ENCODE data around the gene ZNF780B. TPM values are rescaled to one million over a fixed set of nuclear protein-coding genes. Genes with fewer than 3 reads are reported as not detected.
"Not testable (repeated sequence)": the region's sequence is repeated elsewhere in the genome, so short reads cannot be mapped to it uniquely, and the experiment has no call there.

Gene ZNF780B
- total and polyA plus RNA-seq, 2 experiments from 2014 or later = 10.3 to 46.7 TPM

DNA sequence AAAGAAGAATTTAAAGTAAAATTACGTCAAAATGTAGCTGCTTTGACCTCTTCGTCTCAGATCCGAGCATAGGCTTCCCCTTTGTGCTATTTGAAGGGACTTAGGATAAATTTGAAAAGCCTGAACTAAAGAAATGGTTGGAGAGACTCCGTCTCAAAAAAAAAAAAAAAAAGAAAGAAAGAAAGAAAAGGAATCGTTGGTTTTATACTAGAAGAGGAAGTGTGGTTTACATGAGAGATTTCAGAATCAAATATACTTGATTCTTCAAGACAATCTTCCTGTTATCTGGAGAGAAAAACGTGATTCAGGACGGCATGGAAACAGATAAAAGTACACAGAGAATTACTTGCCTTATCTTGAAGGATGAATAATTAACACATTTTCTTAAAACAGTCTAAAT, 474 bp upstream of the ZNF780B start:
- H3K27ac ChIP-seq = peak overlapping the region; percentile 35
- H3K9me3 ChIP-seq (ENCODE audit: low read depth) = no peaks in the 10 kb centered on the region
- no peaks in the 10 kb centered on the region for H3K36me3 ChIP-seq
- DNase-seq (ENCODE audit: low read depth in 1 of 2, low spot score in 1 of 2) = peak in 1 of 2 donors; percentile 0
- peak overlapping the region; percentile 50 for H3K4me3 ChIP-seq
- no peaks in the 10 kb centered on the region for H3K27me3 ChIP-seq
- TF ChIP-seq, protein P1, sequence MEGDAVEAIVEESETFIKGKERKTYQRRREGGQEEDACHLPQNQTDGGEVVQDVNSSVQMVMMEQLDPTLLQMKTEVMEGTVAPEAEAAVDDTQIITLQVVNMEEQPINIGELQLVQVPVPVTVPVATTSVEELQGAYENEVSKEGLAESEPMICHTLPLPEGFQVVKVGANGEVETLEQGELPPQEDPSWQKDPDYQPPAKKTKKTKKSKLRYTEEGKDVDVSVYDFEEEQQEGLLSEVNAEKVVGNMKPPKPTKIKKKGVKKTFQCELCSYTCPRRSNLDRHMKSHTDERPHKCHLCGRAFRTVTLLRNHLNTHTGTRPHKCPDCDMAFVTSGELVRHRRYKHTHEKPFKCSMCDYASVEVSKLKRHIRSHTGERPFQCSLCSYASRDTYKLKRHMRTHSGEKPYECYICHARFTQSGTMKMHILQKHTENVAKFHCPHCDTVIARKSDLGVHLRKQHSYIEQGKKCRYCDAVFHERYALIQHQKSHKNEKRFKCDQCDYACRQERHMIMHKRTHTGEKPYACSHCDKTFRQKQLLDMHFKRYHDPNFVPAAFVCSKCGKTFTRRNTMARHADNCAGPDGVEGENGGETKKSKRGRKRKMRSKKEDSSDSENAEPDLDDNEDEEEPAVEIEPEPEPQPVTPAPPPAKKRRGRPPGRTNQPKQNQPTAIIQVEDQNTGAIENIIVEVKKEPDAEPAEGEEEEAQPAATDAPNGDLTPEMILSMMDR (IDR thresholded peaks at IDR 0.05; ENCODE audit: low read depth, low read length) = no peak
- peaks cover 8% of the 10 kb centered on the region for H3K4me1 ChIP-seq (ENCODE audit: low read depth)

DNA sequence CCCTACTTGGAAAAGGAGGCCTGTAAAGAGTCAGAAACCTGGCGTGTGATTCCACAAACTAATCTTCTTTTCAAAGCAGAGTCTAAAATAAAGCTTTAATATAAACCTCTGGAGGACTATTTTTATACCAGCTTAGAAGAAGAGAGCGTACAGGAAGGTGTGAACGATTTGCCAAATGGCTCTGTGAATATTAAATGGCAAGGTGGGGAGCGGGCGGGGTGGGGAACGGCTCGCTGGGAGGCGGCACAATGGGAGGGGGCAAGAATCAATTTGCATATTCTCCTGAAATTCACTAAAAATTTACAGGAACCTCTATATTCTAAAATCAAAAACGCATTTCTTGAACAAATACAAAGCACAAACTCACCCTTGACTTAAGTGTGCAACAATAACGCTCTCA, 982 bp downstream of the ZNF780B start:
- Histone ChIP-seq H3K27ac (peak overlapping the region; percentile 35), H3K4me3 (peak overlapping the region; percentile 50), H3K9me3 (ENCODE audit: low read depth) (no peaks in the 10 kb centered on the region), H3K27me3 (no peaks in the 10 kb centered on the region), H3K36me3 (no peaks in the 10 kb centered on the region), H3K4me1 (ENCODE audit: low read depth) (peaks cover 8% of the 10 kb centered on the region)
- DNase-seq (ENCODE audit: low read depth in 1 of 2, low spot score in 1 of 2) = no peak
- TF ChIP-seq, protein P1 (IDR thresholded peaks at IDR 0.05; ENCODE audit: low read depth, low read length) = no peak

DNA sequence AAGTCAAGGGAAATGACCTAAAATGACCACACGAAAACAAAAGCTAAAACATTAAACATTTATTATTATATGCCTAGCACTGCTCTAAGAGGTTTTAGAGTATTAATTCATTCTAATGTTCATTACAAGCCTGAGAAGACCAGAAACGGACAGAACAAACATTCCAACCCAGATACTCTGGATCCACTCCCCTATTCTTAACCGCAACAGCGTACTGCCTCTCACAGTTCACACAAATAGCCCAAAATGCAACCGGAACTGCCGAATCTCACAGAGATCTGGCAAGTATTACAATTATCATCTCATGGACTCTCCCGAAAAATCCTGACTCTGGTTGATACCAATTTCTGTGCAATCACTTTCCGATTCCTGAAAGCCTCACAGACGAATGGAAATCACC, 1.4 kb downstream of the ZNF780B start:
- H3K27ac ChIP-seq = no peak overlapping the region
- no peaks in the 10 kb centered on the region for H3K9me3 ChIP-seq (ENCODE audit: low read depth)
- TF ChIP-seq, protein P1 (IDR thresholded peaks at IDR 0.05; ENCODE audit: low read depth, low read length) = no peak
- peaks cover 8% of the 10 kb centered on the region for H3K4me1 ChIP-seq (ENCODE audit: low read depth)
- H3K4me3 ChIP-seq = peak overlapping the region; percentile 50
- no peaks in the 10 kb centered on the region for H3K27me3 ChIP-seq
- DNase-seq (ENCODE audit: low read depth in 1 of 2, low spot score in 1 of 2) = no peak
- no peaks in the 10 kb centered on the region for H3K36me3 ChIP-seq

DNA sequence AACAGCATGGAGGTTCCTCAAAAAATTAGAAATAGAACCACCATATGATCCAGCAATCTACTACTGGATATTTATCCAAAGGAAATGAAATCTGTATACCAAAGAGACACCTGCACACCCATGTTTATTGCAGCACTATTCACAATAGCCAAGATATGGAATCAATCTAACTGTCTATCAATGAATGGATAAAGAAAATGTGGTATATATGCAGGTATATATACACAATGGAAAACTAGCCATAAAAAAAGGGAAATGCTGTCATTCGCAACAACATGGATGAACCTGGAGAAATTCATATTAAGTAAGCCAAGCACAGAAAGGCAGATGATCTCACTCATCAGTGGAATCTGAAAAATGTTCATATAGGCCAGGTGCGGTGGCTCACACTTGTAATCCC, 2.5 kb downstream of the ZNF780B start:
- H3K36me3 ChIP-seq = peaks cover 3% of the 10 kb centered on the region
- no peaks in the 10 kb centered on the region for H3K27me3 ChIP-seq
- peaks cover 8% of the 10 kb centered on the region for H3K4me1 ChIP-seq (ENCODE audit: low read depth)
- no peak overlapping the region for H3K27ac ChIP-seq
- no peak for DNase-seq (ENCODE audit: low read depth in 1 of 2, low spot score in 1 of 2)
- H3K9me3 ChIP-seq (ENCODE audit: low read depth) = no peaks in the 10 kb centered on the region
- no peak overlapping the region for H3K4me3 ChIP-seq
- TF ChIP-seq, protein P1 (IDR thresholded peaks at IDR 0.05; ENCODE audit: low read depth, low read length) = no peak

DNA sequence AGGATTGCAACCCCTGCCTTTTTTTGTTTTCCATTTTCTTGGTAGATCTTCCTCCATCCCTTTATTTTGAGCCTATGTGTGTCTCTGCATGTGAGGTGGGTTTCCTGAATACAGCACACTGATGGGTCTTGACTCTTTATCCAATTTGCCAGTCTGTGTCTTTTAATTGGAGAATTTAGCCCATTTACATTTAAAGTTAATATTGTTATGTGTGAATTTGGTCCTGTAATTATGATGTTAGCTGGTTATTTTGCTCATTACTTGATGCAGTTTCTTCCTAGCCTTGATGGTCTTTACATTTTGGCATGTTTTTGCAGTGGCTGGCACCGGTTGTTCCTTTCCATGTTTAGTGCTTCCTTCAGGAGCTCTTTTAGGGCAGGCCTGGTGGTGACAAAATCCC, 14.3 kb downstream of the ZNF780B start:
- not testable (repeated sequence) for H3K27me3 ChIP-seq; DNase-seq (ENCODE audit: low read depth in 1 of 2, low spot score in 1 of 2); H3K27ac ChIP-seq; H3K4me3 ChIP-seq; H3K9me3 ChIP-seq (ENCODE audit: low read depth); H3K4me1 ChIP-seq (ENCODE audit: low read depth)
- peaks cover 28% of the 10 kb centered on the region for H3K36me3 ChIP-seq

DNA sequence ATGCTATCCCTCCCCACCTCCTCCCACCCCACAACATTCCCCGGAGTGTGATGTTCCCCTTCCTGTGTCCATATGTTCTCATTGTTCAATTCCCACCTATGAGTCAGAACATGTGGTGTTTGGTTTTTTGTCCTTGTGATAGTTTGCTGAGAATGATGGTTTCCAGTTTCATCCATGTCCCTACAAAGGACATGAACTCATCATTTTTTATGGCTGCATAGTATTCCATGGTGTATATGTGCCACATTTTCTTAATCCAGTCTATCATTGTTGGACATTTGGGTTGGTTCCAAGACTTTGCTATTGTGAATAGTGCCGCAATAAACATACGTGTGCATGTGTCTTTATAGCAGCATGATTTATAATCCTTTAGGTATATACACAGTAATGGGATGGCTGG, 18.0 kb downstream of the ZNF780B start:
- H3K27ac ChIP-seq; H3K4me3 ChIP-seq; H3K9me3 ChIP-seq (ENCODE audit: low read depth); DNase-seq (ENCODE audit: low read depth in 1 of 2, low spot score in 1 of 2); H3K4me1 ChIP-seq (ENCODE audit: low read depth); H3K36me3 ChIP-seq; H3K27me3 ChIP-seq: not testable (repeated sequence)

DNA sequence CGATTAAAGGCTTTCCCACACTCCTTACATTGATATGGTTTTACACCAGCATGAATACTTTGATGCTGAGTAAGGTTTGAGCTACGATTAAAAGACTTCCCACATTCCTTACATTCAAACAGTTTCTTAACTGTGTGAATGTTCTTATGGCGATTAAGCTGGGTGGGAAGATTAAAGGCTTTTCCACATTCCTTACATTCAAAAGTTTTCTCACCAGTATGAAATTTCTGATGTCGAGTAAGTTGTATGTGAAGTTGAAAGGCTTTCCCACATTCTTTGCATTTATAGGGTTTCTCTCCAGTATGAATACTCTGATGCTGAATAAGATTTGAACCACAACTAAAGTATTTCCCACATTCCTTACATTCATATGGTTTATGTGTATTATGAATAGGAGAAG, 20.0 kb downstream of the ZNF780B start:
- DNase-seq (ENCODE audit: low read depth in 1 of 2, low spot score in 1 of 2) = no peak

More for the DNA sequence above, 20.0 kb downstream of the ZNF780B start:
- H3K9me3 ChIP-seq (ENCODE audit: low read depth) = peaks cover 5% of the 10 kb centered on the region
- TF ChIP-seq, protein P1 (IDR thresholded peaks at IDR 0.05; ENCODE audit: low read depth, low read length) = no peak
- no peak overlapping the region for H3K4me3 ChIP-seq
- no peaks in the 10 kb centered on the region for H3K36me3 ChIP-seq
- no peaks in the 10 kb centered on the region for H3K4me1 ChIP-seq (ENCODE audit: low read depth)
- H3K27ac ChIP-seq = no peak overlapping the region
- H3K27me3 ChIP-seq = no peaks in the 10 kb centered on the region

Measured in cardiac muscle cell (in vitro differentiated cells and primary cell).